Measurements from ENCODE around the gene ZNF672. TPM values are rescaled to one million over a fixed set of nuclear protein-coding genes. Genes with fewer than 3 reads are reported as not detected.

The ZNF672 gene
- total and polyA plus RNA-seq, 2 experiments from 2014 or later, result 19.0 to 30.7 TPM

DNA sequence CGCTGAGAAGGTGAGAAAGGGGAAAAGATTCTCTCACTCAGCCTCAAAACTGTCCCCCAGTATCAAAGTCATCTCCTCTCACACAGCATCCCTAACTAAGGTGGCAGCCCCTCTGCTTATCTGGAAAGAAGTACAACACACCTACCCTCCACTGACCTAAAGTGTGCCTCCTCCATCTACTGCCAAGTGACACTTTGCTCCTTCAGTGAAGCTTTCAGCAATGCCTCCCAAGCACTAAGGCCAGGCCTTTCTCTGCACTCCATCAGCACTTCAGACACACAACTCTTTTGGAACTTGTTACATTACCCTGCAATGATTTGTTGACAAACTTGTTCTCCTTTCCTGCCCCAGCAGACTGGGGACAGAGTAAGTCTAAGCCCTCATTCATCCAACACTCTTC is 13.7 kb upstream of the ZNF672 start:
- 95% methylated on average over 1 of the region's 1 CpG for WGBS (ENCODE audit: low lambda C conversion rate, missing lambda C conversion rate)
- no peak for DNase-seq (ENCODE audit: low spot score)
- H3K4me2 ChIP-seq, result peak overlapping the region; percentile 95
- no peak overlapping the region for H3K4me3 ChIP-seq
- TF ChIP-seq EZH2phosphoT487 (IDR thresholded peaks at IDR 0.05; ENCODE audit: low read depth, severe bottlenecking, unreplicated experiment) (no peak), EZH2 (IDR thresholded peaks at IDR 0.05; ENCODE audit: borderline replicate concordance) (no peak)
- TF ChIP-seq, protein P1, sequence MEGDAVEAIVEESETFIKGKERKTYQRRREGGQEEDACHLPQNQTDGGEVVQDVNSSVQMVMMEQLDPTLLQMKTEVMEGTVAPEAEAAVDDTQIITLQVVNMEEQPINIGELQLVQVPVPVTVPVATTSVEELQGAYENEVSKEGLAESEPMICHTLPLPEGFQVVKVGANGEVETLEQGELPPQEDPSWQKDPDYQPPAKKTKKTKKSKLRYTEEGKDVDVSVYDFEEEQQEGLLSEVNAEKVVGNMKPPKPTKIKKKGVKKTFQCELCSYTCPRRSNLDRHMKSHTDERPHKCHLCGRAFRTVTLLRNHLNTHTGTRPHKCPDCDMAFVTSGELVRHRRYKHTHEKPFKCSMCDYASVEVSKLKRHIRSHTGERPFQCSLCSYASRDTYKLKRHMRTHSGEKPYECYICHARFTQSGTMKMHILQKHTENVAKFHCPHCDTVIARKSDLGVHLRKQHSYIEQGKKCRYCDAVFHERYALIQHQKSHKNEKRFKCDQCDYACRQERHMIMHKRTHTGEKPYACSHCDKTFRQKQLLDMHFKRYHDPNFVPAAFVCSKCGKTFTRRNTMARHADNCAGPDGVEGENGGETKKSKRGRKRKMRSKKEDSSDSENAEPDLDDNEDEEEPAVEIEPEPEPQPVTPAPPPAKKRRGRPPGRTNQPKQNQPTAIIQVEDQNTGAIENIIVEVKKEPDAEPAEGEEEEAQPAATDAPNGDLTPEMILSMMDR (IDR thresholded peaks at IDR 0.05; ENCODE audit: poor library complexity), result no peak
- H3K79me2 ChIP-seq, result peaks cover 59% of the 10 kb centered on the region
- H3K4me1 ChIP-seq (ENCODE audit: insufficient read depth), result peaks cover 20% of the 10 kb centered on the region
- H3K27me3 ChIP-seq, result no peaks in the 10 kb centered on the region
- no peak overlapping the region for H2AFZ ChIP-seq
- no peaks in the 10 kb centered on the region for H3K9me3 ChIP-seq (ENCODE audit: low read depth)
- H3K27ac ChIP-seq, result no peak overlapping the region
- H3K9me2 ChIP-seq (replicated peaks; ENCODE audit: insufficient read depth), result no peaks in the 10 kb centered on the region
- H4K20me1 ChIP-seq (ENCODE audit: insufficient read depth, poor library complexity, severe bottlenecking), result peaks cover 10% of the 10 kb centered on the region
- no peaks in the 10 kb centered on the region for H3K36me3 ChIP-seq (replicated peaks; ENCODE audit: insufficient read depth, low read depth)

DNA sequence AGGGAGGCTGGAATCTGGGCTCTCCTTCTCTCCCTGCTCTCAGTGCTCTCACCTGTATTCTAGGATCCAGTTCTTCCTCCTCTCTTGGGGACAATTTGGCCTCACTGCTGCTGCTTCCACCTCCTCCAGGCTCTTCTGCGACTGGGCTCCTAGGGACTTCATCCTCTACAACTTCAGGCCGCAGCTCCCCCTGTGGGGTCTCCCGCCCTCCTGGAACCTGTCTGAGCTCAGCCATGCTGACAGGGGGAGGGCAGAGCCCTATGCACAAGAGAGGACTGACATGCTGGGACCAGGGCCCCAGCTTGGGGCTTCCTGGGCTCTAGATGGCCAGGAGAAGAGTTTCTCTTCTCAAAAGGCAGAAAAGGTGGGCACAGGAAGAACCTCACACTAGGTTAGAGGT is 13.3 kb upstream of the ZNF672 start:
- Histone ChIP-seq H3K4me3 (peak overlapping the region; percentile 55), H3K27me3 (no peaks in the 10 kb centered on the region), H3K4me1 (ENCODE audit: insufficient read depth) (peaks cover 20% of the 10 kb centered on the region), H4K20me1 (ENCODE audit: insufficient read depth, poor library complexity, severe bottlenecking) (peaks cover 7% of the 10 kb centered on the region), H3K79me2 (peaks cover 57% of the 10 kb centered on the region), H3K9me2 (replicated peaks; ENCODE audit: insufficient read depth) (no peaks in the 10 kb centered on the region), H3K4me2 (peak overlapping the region; percentile 95), H3K9me3 (ENCODE audit: low read depth) (no peaks in the 10 kb centered on the region), H3K27ac (no peak overlapping the region), H2AFZ (no peak overlapping the region), H3K36me3 (replicated peaks; ENCODE audit: insufficient read depth, low read depth) (no peaks in the 10 kb centered on the region)
- no peak for DNase-seq (ENCODE audit: low spot score)
- 92% methylated on average over 3 of the region's 3 CpGs for WGBS (ENCODE audit: low lambda C conversion rate, missing lambda C conversion rate)
- TF ChIP-seq, protein P1 (IDR thresholded peaks at IDR 0.05; ENCODE audit: poor library complexity), result no peak
- no peak for TF ChIP-seq EZH2phosphoT487 (IDR thresholded peaks at IDR 0.05; ENCODE audit: low read depth, severe bottlenecking, unreplicated experiment)
- TF ChIP-seq EZH2 (IDR thresholded peaks at IDR 0.05; ENCODE audit: borderline replicate concordance), result no peak

DNA sequence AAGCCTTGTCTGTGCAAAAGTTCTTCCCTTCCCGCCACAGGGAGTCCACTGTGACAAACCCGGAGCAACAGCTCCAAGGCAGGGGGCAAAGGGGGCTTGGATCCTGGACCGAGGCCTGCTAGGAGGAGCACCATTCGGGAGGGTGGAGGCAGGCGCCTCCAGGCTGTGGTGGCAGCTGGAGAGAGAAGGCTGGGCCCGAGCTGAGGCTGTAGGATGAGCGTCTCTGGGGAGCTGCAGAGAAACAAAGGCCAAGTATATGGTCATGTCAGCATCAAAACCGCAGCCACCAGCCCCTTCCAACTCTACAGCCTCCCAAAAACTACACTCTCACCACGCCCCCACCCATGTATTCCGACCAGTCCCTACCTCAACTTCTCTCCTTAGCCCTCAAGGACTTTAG is 12.9 kb upstream of the ZNF672 start:
- Histone ChIP-seq H3K27ac (peak overlapping the region; percentile 94), H3K4me1 (ENCODE audit: insufficient read depth) (peaks cover 20% of the 10 kb centered on the region), H3K79me2 (peaks cover 53% of the 10 kb centered on the region), H3K9me3 (ENCODE audit: low read depth) (no peaks in the 10 kb centered on the region), H3K36me3 (replicated peaks; ENCODE audit: insufficient read depth, low read depth) (no peaks in the 10 kb centered on the region), H3K9me2 (replicated peaks; ENCODE audit: insufficient read depth) (no peaks in the 10 kb centered on the region), H3K27me3 (no peaks in the 10 kb centered on the region), H3K4me2 (peak overlapping the region; percentile 95), H4K20me1 (ENCODE audit: insufficient read depth, poor library complexity, severe bottlenecking) (peaks cover 7% of the 10 kb centered on the region), H2AFZ (peak overlapping the region; percentile 67), H3K4me3 (peak overlapping the region; percentile 55)
- no peak for TF ChIP-seq EZH2 (IDR thresholded peaks at IDR 0.05; ENCODE audit: borderline replicate concordance)
- TF ChIP-seq, protein P1 (IDR thresholded peaks at IDR 0.05; ENCODE audit: poor library complexity), result no peak
- TF ChIP-seq EZH2phosphoT487 (IDR thresholded peaks at IDR 0.05; ENCODE audit: low read depth, severe bottlenecking, unreplicated experiment), result no peak
- no peak for DNase-seq (ENCODE audit: low spot score)
- WGBS (ENCODE audit: low lambda C conversion rate, missing lambda C conversion rate), result 51% methylated on average over 10 of the region's 10 CpGs

DNA sequence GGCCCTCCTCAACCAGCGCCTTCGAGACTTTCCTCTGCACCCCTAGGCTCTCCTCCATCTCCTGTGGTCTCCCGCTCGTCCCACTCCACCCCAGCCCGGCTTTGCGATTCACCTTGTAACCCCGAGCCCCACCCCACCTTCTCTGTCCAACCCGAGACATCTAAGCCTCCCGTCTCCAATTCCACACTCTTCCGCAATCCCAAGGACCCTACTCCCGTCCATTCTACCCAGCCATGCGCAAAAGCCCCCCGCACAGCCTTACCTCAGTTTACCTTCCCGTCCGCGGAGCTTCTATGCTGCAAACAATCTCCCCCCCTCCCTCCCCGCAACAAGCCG is 12.5 kb upstream of the ZNF672 start:
- WGBS (ENCODE audit: low lambda C conversion rate, missing lambda C conversion rate), result 0% methylated on average over 14 of the region's 18 CpGs
- H3K9me2 ChIP-seq (replicated peaks; ENCODE audit: insufficient read depth), result no peaks in the 10 kb centered on the region
- H3K4me1 ChIP-seq (ENCODE audit: insufficient read depth), result peaks cover 20% of the 10 kb centered on the region
- H3K79me2 ChIP-seq, result peaks cover 48% of the 10 kb centered on the region
- H3K27me3 ChIP-seq, result no peaks in the 10 kb centered on the region
- H3K4me2 ChIP-seq, result peak overlapping the region; percentile 95
- H3K27ac ChIP-seq, result peak overlapping the region; percentile 94
- DNase-seq (ENCODE audit: low spot score), result no peak
- peak overlapping the region; percentile 67 for H2AFZ ChIP-seq
- no peaks in the 10 kb centered on the region for H3K36me3 ChIP-seq (replicated peaks; ENCODE audit: insufficient read depth, low read depth)
- TF ChIP-seq EZH2phosphoT487 (IDR thresholded peaks at IDR 0.05; ENCODE audit: low read depth, severe bottlenecking, unreplicated experiment) (no peak), EZH2 (IDR thresholded peaks at IDR 0.05; ENCODE audit: borderline replicate concordance) (no peak)
- TF ChIP-seq, protein P1 (IDR thresholded peaks at IDR 0.05; ENCODE audit: poor library complexity), result no peak
- H3K4me3 ChIP-seq, result peak overlapping the region; percentile 55
- H4K20me1 ChIP-seq (ENCODE audit: insufficient read depth, poor library complexity, severe bottlenecking), result peaks cover 7% of the 10 kb centered on the region
- H3K9me3 ChIP-seq (ENCODE audit: low read depth), result no peaks in the 10 kb centered on the region
